ENCODE results near the gene HSBP1L1.
"Not testable (repeated sequence)": the region's sequence is repeated elsewhere in the genome, so short reads cannot be mapped to it uniquely, and the experiment has no call there.

HSBP1L1 gene

DNA sequence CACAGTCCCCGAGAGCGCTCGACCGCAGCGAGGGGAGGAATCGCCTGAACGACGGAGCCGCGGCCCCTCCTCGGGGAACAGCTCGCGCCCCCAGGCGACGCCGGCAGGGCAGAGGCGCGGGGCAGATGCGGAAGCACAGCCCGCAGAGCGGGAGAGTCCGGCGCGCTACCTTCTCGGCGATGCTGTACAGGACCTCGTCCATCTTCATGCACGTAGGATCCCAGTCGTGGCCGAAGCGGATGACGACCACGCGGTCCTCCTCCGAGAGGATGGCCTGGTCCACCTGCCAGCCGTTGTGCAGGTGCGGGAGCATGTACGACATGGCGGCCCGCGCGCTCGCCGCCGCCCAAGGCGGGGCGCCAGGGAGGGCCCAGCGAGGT lies 23.6 kb downstream of the HSBP1L1 start:
- no peak for DNase-seq

DNA sequence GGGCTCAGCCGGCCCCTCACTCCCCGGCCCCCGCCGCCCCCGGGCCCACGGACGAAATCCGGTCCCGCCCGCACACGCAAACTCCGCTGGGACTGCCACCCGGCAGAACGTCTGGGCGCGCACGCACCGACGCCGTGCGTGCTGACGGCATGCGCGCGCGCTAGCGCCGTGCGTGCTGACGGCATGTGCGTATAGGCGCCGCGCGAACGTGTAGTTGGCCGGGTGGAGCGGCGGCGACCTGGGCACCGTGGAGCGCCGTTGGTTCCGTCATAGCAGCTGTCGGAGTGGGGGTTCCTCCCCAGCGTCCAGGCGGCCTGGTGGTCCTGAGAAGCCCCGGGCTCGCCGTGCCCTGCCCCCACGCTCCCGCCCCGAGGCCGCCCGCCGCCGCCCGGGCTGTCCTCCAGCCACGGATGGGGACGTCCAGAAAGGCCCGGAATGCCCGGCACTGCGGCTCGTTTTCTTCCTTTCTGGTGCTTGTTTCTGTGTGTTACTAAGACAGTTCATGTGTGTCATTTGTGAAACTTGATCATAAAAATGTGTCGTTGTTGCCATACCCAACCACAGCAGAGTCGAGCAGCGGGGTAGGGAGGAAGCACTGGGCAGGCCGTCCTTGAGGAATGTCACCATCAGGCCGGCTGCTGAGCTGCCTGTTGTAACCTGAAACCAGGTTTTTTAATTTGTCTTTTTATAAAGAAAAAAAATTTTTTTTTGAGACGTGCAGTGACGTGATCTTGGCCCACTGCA lies 24.2 kb downstream of the HSBP1L1 start, which contains the start of gene TXNL4A:
TXNL4A (minus strand) TSS at position 113 of the 744 bp plus-strand sequence. CDS start 171 bp downstream, outside the sequence.
- no peak for DNase-seq

DNA sequence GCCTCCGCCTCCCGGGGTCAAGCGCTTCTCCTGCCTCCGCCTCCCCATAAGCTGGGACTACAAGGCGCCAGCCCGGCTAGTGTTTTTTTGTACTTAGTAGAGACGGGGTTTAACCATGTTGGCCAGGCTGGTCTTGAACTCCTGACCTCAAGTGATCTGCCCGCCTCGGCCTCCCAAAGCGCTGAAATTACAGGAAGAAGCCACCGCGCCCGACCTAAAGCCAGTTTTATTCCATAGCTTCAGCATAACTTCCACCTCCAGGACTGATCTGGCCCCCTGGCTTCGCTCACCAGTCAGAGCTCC lies 24.7 kb downstream of the HSBP1L1 start:
- no peak for DNase-seq

DNA sequence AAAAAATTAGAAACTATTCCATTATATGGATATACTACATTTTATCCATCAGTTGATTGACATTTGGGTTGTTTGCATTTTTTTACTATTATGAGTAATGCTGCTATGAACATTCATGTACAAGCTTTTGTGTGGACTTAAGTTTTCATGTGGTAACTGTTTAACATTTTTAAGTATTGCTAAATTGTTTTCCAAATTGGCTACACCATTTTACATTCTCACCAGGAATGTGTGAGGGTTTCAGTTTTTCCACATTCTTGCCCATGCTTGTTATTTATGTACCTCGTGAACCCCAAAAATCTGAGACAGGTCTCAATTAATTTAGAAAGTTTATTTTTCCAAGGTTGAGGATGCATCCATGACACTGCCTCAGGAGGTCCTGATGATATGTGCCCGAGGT lies 27.1 kb downstream of the HSBP1L1 start:
- no peak for DNase-seq

DNA sequence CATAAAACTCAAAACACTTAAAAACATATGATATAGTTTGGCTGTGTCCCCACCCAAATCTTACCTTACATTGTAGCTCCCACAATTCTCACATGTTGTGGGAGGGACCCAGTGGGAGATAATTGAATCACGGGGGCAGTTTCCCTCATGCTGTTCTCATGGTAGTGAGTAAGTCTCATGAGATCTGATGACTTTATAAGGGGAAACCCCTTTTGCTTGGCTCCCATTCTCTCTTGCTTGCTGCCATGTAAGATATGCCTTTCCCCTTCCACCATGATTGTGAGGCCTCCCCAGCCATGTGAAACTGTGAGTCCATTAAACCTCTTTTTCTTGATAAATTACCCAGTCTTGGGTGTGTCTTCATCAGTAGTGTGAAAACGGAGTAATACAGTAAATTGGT lies 35.3 kb downstream of the HSBP1L1 start:
- not testable (repeated sequence) for DNase-seq

DNA sequence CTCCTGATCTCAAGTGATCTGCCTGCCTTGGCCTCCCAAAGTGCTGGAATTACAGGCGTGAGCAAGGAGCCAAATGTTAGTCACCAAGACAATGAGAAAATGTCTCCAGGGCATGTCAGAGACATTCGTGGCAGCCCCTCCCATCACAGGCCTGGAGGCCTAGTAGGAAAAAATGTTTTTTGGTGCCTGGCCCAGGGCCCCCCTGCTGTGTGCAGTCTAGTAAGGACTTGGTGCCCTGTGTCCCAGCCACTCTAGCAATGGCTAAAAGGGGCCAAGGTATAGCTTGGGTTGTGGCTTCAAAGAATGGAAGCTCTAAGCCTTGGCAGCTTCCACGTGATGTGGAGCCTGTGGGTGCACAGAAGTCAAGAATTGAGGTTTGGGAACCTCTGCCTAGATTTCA lies 36.4 kb downstream of the HSBP1L1 start:
- no peak for DNase-seq

DNA sequence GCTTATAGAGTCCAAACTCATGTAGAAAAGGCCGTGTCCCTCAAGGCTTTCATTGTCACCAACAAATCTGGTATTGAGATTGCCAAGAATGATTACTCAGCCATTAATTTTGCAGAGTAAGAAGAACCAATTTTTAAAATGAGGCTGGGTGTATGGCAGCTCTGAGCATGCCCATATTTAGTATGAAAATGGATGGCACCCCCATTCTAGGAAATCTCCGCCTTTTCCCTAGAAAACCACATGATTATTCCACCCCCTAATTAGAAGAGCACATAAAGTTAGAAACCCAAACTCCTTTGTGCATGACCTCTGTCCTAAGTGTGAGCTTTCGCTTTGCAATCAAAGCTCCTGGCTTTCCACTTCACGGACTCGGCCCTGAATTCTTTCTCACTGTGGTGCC lies 38.0 kb downstream of the HSBP1L1 start:
- no peak for DNase-seq

DNA sequence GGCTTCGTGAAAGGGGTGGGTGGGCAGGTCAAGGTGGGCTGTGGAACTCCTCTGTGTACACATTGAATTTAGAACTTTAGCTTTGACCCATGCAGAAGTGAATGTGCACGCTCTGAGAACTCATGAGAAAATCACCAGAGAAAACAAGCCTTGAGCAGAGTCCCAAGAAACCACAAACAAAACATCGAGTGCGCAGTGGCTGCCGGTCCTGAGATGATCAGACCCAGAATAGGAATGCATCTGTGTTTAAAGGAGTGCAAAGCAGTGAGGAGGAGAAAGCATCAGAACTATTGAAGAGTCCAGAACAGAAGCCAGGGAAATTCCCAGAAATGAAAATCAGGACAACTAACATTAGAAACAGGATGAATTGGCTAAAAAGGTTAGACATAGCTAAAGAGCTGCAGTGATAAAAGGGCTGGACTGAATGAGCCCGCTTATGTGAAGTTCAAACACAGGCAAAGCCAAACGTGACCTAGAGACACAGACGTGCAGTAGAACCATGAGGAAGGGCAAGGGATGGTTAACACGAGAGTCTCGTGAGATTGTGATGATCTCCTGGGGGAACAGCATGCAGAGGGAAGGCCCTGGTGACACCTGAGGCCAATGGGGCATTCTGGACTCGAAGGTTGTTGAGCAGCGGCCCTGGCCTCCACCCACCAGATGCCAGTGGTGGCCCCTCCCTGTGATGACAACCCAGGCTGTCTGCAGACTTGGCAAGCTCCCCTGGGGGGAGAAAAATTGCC lies 40.3 kb downstream of the HSBP1L1 start:
- no peak for DNase-seq

DNA sequence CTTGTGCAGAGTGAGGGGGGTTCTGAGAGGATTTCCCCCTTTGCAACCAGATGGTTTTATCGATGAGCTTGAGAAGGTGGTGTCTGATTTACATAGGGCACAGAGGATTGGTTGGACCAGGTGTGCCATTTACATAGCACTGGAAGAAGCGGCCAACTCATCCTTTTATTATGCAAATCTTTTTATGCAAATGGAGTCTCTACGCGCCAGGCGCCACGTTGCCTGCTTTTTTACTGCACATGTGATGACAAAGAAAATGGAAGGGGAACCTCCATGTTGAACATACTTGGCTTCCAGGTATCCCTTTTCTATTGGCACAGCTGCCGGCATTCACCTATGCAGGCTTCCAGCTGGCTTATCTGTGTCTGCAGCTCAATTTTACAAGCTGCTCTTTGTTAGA lies 42.3 kb downstream of the HSBP1L1 start:
- no peak for DNase-seq

DNA sequence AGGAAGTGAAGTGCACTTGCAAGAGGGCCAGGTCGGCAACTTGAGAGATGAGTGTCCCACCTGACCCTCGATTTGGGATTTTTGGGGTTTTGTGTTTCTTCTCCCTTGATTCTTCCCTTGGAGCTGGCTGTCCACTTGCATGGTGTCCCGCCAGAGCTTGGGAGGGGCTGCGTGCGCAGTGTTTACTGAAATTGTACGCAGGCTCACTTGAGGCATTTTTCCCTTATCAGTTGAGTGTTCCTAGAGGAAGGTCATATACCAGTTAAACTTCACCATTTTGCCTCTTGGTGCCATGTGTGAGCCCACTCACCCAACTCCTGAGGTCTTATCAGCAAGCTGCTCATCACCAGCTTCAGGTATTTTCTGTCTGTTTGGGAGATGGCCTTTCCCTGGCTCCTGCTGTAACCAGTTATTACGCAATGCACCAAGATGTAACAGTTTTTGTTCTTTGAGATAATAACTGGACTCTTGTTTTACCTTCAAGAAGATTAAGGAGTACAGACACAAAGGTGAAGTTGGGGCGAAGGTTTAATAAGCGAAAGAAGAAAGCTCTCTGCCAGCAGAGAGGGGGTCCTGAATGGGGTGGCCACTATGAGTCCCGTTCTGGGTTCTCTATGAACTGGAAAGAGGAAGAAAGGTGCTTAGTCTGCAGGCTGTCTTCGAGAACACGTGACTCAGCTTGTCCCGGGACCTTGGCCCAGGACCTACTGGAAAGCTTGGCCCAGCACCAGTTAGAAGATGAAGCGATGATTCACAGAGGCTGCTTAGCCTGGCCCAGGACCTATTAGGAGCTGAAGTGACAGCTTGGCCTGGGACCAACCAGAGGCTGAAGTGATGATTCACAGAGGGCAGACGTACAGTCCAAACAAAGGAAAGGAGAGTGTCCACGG lies 45.5 kb downstream of the HSBP1L1 start:
- DNase-seq: no peak

DNA sequence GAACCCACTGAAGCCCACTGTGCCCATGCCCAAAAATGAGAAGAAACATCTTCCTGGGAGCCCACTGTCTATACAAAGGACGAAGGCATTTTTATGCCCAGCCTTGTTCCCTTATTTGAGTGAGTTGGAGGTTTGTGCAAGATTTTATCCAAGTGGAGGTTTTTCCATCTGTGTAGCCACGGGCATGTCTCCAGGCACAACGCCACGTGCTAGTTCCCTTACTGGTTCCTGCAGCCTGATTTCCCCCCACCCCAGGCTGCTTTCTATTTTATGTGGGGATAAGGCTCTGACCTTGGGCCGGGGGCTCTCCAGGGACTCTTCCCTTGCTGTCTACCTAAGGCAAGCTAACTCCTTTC lies 46.1 kb downstream of the HSBP1L1 start:
- no peak for DNase-seq

DNA sequence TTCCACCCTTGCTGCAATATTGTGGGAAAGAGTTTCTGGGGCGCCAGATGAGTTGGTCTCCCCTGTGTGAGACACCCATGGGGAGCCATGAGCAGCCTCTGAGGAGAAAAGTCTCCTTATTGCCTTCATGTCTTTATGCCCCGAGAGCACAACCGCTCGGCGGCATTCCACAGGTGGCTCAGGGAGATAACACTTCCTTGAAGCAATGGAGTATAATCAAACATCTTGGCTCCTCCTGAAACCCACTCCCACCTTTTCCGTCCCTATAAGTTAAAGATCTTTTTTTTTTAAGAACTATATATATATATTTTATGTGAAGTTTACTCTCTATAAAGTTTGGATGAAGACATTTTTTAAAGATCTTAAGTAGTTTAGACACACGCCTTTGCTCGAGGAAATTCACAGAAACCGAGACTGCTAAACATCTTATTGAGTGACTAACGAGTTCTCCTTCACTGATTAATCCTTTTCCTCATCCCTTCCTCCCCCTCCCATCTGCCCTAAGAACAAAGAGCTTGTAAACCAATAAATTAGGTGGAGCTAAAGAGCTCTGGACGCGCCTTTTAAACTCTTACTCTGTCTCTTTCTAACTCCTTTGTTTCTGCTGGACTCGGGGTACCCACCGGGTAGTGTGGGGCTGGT lies 47.2 kb downstream of the HSBP1L1 start:
- not testable (repeated sequence) for DNase-seq

DNA sequence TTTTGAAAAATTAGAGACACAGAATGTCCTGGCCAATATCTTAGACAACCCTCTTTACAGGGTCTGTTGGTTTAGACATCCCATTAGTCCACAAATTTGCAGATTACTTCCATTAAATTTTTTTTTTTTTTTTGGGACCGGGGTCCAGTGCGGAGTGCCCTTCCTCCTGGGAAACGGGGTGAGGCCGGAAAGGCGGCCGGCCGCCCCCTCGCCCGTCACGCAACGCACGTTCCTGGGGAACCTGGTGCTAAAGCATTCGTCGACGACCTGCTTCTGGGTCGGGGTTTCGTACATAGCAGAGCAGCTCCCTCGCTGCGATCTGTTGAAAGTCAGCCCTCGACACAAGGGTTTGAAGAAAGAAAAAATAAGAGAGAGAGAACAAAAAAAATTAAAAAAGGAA lies 48.3 kb downstream of the HSBP1L1 start:
- DNase-seq: no peak
